H1 (cell line): ENCODE results near the gene PLN.

Source experiments
- CREB1 ChIP-seq: IDR thresholded peaks from 2 replicates; pipeline ENCODE4 v1.6.1; 2012; ENCODE audit warnings: inconsistent platforms
- CTCF ChIP-seq, 3 experiments: IDR thresholded peaks; 1 replicate in 2 of 3; 2 replicates in 1 of 3; pipeline versions ENCODE4 v1.5.1 to v1.6.1; 2011; ENCODE audit warnings: low read length in 3 of 3, mild to moderate bottlenecking in 3 of 3, inconsistent platforms in 2 of 3, low read depth in 1 of 3, moderate library complexity in 1 of 3; ENCODE audit not compliant: insufficient read depth in 1 of 3; ENCODE audit errors: control extremely low read depth in 1 of 3
- JUND ChIP-seq: IDR thresholded peaks from 2 replicates; pipeline ENCODE4 v1.6.1; 2011; ENCODE audit warnings: mild to moderate bottlenecking, improper control_type of control experiment, low read length
- MAX ChIP-seq: IDR thresholded peaks from 2 replicates; pipeline ENCODE4 v1.6.1; 2012; ENCODE audit warnings: inconsistent platforms
- PHF8 ChIP-seq: fragments of 200-600 bp; sonication (generic); conservative IDR thresholded peaks from 2 replicates; pipeline ENCODE4 v1.7.1; 2012; ENCODE audit warnings: low read depth, mild to moderate bottlenecking, inconsistent platforms, low read length, moderate library complexity
- POLR2A ChIP-seq, 2 experiments: IDR thresholded peaks; 1 replicate in 1 of 2; 2 replicates in 1 of 2; pipeline ENCODE4 v1.6.1; 2011; ENCODE audit warnings: low read depth in 2 of 2, low read length in 2 of 2, mild to moderate bottlenecking in 2 of 2; ENCODE audit errors: control extremely low read depth in 1 of 2
- POLR2AphosphoS5 ChIP-seq: IDR thresholded peaks from 2 replicates; pipeline ENCODE4 v1.6.1; 2011; ENCODE audit warnings: low read depth, low read length
- SP1 ChIP-seq: IDR thresholded peaks from 2 replicates; pipeline ENCODE4 v1.6.1; 2011; ENCODE audit warnings: low read depth, low read length
- TBP ChIP-seq: IDR thresholded peaks from 2 replicates; pipeline ENCODE4 v1.6.1; 2011; ENCODE audit warnings: low read depth, low read length, improper control_type of control experiment
- TCF12 ChIP-seq: IDR thresholded peaks from 2 replicates; pipeline ENCODE4 v1.6.1; 2011; ENCODE audit warnings: low read depth, mild to moderate bottlenecking, low read length

GRCh38 chr6:118507636-118508035 is 40.5 kb upstream of the PLN start:
- no peak for TF ChIP-seq CTCF (IDR thresholded peaks at IDR 0.05; ENCODE audit: control extremely low read depth in 1 of 3, insufficient read depth in 1 of 3, low read depth in 1 of 3, low read length in 3 of 3)
- no peak for TF ChIP-seq JUND
- TF ChIP-seq TBP, result no peak
- TF ChIP-seq TCF12, result no peak
- no peak for TF ChIP-seq MAX
- no peak for TF ChIP-seq PHF8
- no peak for TF ChIP-seq SP1
- no peak for TF ChIP-seq POLR2AphosphoS5
- TF ChIP-seq CREB1, result no peak
- no peak for TF ChIP-seq POLR2A (IDR thresholded peaks at IDR 0.05; ENCODE audit: control extremely low read depth in 1 of 2, low read depth in 2 of 2, low read length in 2 of 2)
